AG08396 (cell line): Measurements from ENCODE around the gene NUFIP1.
"Not testable (repeated sequence)": the region's sequence is repeated elsewhere in the genome, so short reads cannot be mapped to it uniquely, and the experiment has no call there.

Experiments used
- DNase-seq: peaks from one replicate; pipeline ENCODE4 v3.0.0; 2012; ENCODE audit warnings: low spot score, mixed read lengths

Gene NUFIP1

DNA sequence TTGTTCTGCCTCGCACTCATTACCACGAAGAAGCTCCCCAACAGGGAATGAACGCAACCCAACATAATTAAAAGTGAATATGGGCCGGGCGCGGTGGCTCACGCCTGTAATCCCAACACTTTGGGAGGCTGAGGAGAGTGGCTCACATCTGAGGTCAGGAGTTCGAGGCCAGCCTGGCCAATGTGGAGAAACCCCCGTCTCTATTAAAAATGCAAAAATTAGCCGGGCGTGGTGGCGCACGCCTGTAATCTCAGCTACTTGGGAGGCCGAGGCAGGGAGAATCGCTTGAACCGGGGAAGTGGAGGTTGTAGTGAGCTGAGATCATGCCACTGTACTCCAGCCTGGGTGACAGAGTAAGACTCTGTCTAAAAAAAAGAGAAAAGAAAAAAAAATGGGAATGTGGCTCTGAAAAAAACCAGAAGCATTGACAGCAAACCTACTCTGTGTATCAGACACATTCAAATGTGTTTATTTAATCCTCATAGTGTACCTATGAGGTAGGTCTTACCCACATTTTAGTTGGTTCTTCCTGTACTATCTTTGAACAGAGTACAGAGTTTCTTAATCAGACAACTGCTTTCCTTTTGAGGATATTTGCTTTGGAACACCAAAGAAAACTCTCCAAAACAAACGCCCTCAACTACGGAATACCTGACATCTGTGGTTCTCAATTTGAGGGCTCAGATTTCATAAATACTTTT, 70.0 kb downstream of the NUFIP1 start:
- no peak for DNase-seq

DNA sequence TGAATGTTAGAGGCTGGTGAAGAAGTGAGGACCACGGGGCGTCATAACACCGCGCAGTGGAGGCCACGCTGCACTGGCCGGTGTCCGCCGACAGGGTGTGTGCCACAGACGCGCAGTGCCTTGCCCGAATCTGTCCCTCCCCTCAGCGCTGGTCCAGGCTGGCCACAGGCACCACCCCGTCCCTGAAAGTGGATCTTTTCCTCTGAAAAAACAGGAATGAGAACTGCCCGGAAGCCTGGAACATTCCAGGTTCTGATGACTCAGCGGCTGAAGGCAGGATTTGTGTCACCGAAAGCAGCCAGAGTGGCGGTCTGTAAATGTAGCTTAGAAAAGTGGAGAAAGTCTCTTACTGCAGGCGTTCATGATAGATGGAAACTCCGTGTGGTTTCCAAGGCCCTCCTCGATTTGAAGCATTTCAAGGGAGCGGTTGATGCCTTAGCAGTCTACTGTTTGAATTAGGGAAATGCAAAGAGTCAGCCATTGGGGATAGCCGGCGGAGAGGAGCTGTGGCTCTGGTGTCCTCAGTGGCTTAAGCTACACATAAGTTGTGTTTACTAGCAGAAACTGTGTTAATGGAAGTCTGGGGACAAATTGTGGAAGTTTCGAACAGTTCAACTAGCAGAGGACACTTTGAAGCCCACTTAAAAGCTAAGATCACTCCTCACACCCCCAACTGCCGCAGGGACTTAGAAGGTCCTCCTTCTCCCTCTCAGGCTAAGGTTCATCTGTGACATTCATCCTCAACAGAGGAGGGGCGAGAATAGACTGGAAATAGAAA, 70.8 kb downstream of the NUFIP1 start:
- DNase-seq: peak; percentile 81

DNA sequence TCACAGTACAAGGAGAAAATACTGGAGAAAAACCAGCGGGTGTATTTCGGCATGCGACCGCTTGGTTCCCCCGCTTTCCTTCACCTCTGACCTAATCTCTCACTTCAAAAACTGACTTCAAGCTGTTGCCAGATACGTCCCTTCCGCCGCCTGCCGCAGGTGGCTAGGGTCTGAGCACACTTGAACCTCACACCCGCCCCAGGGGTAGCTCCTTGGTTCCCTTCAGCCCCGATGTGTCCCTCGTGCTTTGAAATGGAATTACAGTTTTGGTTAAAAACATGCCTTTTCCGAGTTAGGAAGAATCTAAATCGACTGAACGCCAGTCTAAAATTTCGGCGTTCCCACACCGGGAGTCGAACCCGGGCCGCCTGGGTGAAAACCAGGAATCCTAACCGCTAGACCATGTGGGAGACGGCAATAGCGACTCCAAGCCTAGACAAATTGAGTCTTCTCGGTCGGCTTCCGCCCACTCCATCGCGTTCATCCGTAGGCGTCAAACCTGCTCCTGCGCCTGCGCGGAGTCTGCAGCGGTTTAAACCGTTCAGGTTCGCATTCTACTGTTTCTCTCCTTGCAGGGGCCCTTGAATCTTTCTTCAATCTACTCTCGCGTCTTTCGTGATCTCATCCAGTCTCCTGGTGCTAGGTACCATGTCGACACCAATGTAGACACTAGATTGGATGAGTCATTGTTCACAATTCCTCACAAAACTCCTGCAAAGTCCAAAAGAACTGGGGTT, 71.5 kb downstream of the NUFIP1 start:
- DNase-seq: peak; percentile 83

DNA sequence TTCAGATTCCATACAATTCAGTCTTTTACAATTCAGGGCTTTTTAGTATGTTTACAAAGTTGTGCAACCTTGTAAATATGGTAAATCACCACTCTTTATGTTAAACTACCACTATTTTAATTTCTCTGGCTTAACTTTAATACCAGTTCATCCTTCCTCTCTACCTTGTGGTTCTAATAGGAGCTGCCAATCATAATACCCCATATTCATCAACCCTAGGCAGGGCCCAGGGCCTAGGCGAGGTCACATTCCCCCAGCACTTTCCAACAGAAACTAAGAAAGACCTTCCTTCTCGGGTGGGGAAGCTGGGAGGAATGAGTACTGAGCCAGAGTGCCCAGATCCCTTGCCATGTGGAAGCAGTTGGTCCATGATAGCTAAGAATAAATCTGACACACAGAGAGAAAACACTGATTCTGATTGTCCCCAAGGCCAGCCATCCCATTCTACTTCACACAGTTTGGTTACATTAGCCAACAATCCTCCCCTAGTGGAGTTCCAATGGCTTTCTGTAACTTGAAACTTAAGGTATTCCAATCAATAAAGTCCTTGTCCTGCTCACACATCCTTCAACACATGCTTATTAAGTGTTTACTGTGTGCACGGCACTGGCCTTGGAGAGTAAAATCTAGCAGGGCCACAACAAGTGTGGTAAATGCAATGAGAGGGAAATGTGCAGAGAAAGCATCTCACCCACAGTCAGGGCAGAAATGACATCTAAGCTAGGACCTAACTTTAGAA, 76.8 kb downstream of the NUFIP1 start:
- DNase-seq: no peak

DNA sequence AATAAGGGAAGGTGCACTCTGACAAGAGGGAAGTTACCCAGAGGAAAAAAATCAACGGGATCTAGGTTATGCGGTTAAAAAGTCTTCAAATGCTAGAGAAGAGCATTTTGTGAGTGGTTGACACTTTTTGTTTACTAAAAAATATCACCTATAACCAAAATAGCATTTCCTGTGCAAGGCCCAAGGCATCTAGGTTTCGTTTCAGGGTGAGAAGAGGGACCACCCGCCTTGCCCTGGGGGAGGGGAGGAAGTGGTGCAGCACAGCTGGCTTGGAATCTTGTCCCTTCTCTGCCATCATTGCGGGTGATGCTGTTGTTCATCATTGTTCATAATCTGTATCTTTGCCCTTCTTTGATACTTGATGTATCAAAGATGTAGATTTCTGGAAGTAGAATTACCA, 80.6 kb downstream of the NUFIP1 start:
- no peak for DNase-seq

DNA sequence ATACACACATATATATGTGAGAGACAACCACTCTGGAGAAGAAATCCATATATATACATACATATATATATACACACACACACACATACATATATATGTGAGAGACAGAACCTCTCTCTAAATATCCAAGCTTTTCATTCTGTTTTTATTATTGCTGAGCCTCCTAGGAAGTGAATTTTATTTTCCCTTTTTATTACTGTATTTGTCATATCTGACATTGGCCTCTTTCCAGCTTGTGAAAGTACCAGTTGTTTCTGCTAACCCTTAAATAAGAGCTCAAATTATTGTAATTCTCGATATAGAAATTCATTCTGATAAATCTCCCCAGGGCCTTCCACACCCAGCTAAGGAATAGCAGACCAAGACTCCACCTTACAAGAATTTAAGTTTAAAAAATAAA, 81.0 kb downstream of the NUFIP1 start:
- no peak for DNase-seq

DNA sequence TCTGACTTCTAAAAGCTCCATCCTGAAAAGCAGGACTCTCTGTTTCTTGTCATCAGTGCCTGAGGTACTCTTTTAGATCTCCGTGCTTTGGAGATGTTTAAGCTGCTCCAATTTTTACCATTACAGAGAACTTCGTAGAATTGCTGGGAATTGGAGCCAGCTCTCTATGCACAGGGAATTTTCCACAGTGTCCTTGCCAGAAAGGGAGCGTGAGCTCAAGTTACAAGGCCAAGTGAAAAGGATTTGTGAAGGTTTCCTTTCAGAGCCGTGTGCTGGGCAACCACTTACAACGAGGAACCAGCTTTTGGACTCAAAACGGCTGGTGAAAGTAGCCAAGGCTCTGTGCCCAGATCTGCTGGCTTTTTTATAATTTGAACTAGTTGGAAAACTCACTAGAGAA, 82.6 kb downstream of the NUFIP1 start:
- DNase-seq: peak; percentile 19

DNA sequence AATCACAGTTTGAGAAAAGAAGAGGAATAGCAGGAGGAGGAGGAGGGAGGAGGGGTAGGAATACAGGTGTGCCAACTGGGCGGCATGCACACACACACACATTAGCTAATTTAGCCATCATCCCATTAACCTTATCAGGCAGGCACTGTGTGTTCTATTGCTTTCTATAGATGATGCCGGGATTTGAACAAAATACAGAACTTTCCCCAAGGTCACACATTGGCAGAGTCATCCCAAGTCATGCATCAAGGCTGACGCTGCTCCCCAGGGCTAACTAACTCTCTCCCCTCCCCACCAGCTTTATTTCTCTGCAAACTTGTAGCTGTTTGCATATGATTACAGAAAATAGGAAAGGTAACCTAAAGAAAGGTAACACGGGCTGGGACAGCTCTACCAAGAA, 83.0 kb downstream of the NUFIP1 start:
- DNase-seq: no peak

DNA sequence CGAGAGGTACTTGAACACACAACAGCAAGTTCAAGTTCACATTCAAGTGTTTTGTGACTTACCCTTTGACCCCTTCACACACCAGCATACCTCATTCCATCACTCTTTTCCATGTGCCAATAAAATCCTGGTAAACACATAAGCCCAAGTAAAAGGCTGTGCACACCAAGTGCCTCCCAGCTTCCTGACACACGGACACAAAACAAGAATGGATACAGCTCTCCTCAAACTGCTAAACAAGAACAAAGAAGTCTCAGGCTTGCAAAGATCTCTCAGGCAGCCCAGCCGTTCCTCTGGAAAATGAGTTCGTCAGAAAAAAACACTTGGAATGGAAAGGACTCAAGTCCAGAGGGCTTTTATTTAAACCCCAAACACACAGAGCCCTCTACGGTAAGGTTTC, 83.7 kb downstream of the NUFIP1 start:
- no peak for DNase-seq

DNA sequence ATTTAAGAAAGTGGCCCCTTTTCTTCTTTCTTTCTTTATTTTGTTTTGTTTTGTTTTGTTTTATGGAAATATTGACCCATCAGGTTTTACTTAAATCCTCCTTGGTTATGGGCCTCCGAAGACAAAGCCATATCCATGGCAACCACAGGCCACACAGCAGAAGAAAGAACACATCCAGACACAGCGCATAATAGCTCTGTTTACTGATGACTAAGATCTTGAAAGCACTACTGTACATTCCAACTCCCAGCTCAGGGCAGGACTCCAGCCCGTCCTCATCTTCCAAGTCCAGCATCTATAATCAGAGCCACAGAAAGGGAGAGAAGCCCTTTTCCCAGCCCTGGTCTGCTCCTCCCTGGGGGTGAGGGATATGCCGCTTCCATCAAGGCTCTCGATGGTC, 84.3 kb downstream of the NUFIP1 start:
- DNase-seq: peak; percentile 83

DNA sequence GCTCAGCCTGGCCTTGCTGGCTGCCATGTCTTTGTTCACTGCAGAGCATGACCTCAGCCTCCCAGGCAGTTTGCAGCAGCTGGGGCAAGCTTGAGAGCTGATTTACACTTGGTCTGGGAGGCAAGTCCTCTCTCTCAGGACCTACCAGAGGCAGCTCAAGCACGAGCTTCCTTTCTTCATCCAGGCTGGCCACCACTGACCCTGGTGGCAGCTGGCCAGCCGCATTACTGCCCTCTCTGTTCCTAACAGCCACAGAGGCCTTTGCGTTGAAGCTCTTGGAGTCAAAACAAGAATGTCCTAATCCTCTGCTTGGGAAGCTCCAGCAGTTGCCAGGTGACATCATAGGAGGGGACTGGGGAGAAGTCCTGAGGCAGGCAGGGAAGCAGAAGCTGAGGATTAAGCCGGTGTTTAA, 85.7 kb downstream of the NUFIP1 start:
- DNase-seq: peak; percentile 76

DNA sequence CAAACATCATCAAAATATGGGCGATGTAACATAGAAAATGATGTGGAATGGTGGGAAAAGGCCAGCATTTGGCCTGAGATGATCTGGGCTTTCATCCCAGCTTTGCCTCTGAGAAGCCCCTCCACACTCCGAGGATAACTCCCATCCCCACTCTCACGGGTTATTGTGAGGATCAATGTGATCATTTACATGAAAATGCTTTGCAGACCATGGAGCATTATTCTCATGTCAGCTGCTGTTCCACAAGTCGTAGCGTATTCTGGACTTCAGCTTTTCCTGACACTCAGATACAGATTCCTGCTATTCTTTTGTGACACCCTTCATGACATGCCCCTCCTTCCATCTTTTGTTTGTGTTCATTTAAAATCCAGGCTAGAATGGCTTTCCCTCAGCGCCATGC, 86.5 kb downstream of the NUFIP1 start:
- DNase-seq: no peak

DNA sequence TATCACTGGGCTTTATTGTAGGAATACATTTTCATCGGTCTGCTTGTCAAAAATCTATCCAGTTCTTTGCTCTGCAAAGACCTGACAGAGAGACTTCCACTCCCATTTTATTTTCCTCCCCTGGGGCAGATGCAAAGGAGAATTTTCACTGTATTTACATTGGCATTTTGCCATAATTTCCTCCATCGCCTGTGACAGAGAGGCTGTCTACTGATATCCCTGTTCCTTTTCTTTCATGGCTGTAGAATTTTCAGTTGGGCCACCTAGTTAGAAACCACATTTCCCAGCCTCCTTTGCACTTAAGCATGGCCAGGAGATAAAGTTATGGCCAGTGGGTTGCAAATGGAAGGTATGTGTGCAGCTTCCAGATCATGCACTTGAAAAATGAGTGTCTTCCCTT, 89.3 kb downstream of the NUFIP1 start:
- DNase-seq: no peak

DNA sequence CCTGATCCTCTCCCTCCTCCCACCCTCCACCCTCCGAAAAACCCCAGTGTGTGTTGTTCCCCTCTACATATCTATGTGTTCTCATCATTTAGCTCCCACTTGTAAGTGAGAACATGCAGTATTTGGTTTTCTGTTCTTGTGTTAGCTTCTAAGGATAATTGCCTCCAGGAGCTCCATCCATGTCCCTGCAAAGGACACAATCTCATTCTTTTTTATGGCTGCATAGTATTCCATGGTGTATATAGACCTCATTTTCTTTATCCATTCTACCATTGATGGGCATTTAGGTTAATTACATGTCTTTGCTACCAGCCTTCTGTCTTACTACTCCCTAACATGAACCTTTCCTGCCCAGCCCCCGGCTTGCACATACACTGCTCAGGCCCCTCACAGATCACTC, 91.0 kb downstream of the NUFIP1 start:
- DNase-seq: not testable (repeated sequence)

DNA sequence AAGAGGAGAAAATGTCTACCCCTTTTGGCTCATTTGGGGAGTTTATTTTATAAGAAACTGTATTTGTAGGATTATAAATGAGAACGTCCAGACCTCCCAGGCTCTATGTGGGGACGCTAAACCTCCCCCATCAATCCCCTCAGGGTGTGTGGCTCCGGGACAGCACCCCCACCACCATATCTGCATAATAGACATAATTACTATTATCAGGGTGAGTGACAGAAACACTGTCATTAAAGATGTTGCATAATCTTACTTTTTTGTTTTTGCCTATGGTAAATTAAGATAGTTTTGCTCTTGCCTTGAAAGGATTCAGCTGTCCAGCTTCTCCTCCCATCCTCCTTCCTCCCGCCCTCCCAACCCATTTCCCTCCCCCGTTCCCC, 93.3 kb downstream of the NUFIP1 start:
- no peak for DNase-seq

DNA sequence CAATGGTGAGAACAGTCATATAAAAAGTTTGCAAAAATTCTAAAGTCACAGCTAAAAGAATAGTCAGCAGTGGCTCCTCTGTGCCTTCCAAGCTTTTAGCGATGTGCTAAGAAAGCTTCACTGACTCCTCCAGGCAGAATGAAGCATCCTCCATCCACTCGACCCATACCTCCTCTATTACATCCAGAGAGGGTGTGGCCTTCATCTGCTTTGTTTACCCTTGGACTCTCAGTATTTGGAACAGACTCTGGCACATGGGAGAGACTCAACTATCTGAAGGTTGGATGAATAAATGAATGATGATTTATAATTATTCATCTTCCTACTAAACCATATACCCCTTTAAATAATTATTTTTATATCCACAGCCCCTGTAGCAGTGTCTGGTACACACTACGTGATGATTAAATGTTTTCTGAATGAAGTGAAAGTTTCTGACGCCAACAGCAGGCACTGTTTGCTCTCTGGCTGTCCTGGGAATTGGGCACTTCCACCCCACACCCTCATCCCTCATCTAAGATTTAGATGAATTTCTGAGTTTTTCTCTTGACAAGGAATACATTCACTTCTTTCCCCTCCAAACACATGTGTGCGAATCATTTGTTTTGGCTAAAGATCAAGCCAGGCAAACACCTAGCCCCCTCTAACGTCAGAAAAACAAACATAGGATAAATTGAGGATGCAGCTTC, 93.9 kb downstream of the NUFIP1 start:
- no peak for DNase-seq

DNA sequence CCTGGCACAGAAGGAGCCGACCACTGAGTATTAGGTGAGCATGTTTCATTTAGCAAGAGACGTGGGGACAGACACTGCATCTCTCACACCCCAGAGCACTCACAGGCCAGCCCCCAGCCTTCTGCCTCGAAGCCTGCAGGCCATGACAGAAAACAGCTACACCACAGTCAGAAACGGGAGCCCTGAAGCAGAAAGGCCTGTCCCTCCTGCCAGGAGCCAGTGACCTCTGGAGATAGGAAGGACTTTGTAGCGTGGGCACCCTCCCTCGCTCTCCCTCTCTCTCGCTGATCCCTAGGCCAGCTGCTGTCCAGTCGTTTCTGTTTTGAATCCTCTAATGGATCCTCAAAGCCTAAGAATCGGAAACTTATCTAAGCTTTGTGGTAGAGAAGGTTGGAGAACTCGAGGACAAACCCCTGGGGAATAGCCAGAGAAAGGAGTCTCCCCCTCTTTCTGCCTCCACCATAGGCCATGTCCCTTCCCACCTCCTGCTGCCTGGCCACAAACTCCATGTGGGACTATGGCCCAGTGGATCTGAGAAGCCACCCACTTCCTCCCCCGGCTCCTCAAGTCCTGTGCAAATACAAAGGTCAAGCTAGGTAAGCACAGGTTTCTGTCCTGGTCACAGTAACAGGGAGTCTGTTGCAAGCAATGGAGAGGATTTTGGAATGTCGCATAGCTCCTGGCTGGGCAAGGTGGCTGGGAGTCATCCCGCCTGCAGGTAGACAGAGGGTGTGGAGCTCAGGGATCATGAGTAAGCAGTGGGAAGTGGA, 95.1 kb downstream of the NUFIP1 start:
- DNase-seq: no peak
